HEK293 (cell line): ENCODE results near the gene CDAN1.
A peak's percentile ranks its signal among the peaks of the same experiment; 100 is the strongest.

Experiments used
- CTCF ChIA-PET: fragments of 350-600 bp; formaldehyde crosslinking; extraction: SDS; loops from one replicate; lab custom pipeline; 2021; ENCODE audit warnings: antibody characterized with exemption; lab: Yijun Ruan, JAX
- POLR2A ChIA-PET: fragments of 300-600 bp; formaldehyde crosslinking; extraction: SDS; loops from one replicate; lab custom pipeline; 2020; ENCODE audit warnings: antibody characterized with exemption, inconsistent platforms; lab: Yijun Ruan, JAX
- H3K27ac ChIP-seq: fragments of 200-500 bp; sonication (Bioruptor generic); 2 replicates; pipeline ENCODE4 v1.5.1; 2014; ENCODE audit warnings: low read depth, low read length, control low read depth, inconsistent platforms; ENCODE audit errors: extremely low read depth
- H3K36me3 ChIP-seq, 2 experiments: fragments of 200-500 bp in 1 of 2; sonication (Bioruptor generic) in 1 of 2; 1 replicate in 1 of 2; 2 replicates in 1 of 2; pipeline ENCODE4 v1.5.1; 2014 to 2017; ENCODE audit warnings: inconsistent platforms in 2 of 2, low read length in 2 of 2; ENCODE audit not compliant: control insufficient read depth in 2 of 2, insufficient read depth in 1 of 2
- H3K4me1 ChIP-seq: fragments of 200-500 bp; sonication (Bioruptor generic); 2 replicates; pipeline ENCODE4 v1.5.1; 2014; ENCODE audit warnings: mild to moderate bottlenecking, low read length, inconsistent platforms; ENCODE audit not compliant: control insufficient read depth, insufficient read depth
- H3K4me3 ChIP-seq: 2 replicates; pipeline ENCODE4 v1.5.1; 2011; ENCODE audit warnings: low read depth, mild to moderate bottlenecking, control low read depth, low read length, moderate library complexity
- H3K9me3 ChIP-seq: fragments of 200-500 bp; sonication (Bioruptor generic); 2 replicates; pipeline ENCODE4 v1.5.1; 2014; ENCODE audit warnings: low read depth, low read length, inconsistent platforms; ENCODE audit not compliant: control insufficient read depth, insufficient read depth
- ELK4 ChIP-seq: IDR thresholded peaks from 2 replicates; pipeline ENCODE4 v1.6.1; 2011; ENCODE audit warnings: mild to moderate bottlenecking, low read depth, low read length, borderline replicate concordance
- GLIS1 ChIP-seq: fragments of 450-650 bp; formaldehyde crosslinking; IDR thresholded peaks from 2 replicates; pipeline ENCODE4 v1.5.1; 2016; ENCODE audit warnings: missing biosample characterization, missing genetic modification characterization
- INSM2 ChIP-seq: fragments of 450-650 bp; formaldehyde crosslinking; IDR thresholded peaks from 2 replicates; pipeline ENCODE4 v1.5.1; 2016; ENCODE audit warnings: missing biosample characterization, missing genetic modification characterization
- MYNN ChIP-seq: fragments of 450-650 bp; formaldehyde crosslinking; IDR thresholded peaks from 2 replicates; pipeline ENCODE4 v1.5.1; 2016; ENCODE audit warnings: missing biosample characterization, missing genetic modification characterization, borderline replicate concordance
- YY1 ChIP-seq: fragments of 450-650 bp; formaldehyde crosslinking; IDR thresholded peaks from 2 replicates; pipeline ENCODE4 v1.5.1; 2018; ENCODE audit warnings: missing biosample characterization, missing genetic modification characterization
- ZBTB20 ChIP-seq: fragments of 450-650 bp; formaldehyde crosslinking; IDR thresholded peaks from 2 replicates; pipeline ENCODE4 v1.5.1; 2016; ENCODE audit warnings: missing biosample characterization, missing genetic modification characterization
- ZBTB6 ChIP-seq: fragments of 450-650 bp; formaldehyde crosslinking; IDR thresholded peaks from 2 replicates; pipeline ENCODE4 v1.5.1; 2017; ENCODE audit warnings: missing biosample characterization, missing genetic modification characterization
- ZFHX2 ChIP-seq: fragments of 450-650 bp; formaldehyde crosslinking; conservative IDR thresholded peaks from 2 replicates; pipeline ENCODE4 v1.5.1; 2016; ENCODE audit warnings: missing biosample characterization, missing genetic modification characterization
- ZNF146 ChIP-seq: fragments of 450-650 bp; formaldehyde crosslinking; IDR thresholded peaks from 2 replicates; pipeline ENCODE4 v1.5.1; 2016; ENCODE audit warnings: missing biosample characterization, missing genetic modification characterization
- ZNF335 ChIP-seq: fragments of 450-650 bp; formaldehyde crosslinking; conservative IDR thresholded peaks from 2 replicates; pipeline ENCODE4 v1.5.1; 2016; ENCODE audit warnings: missing biosample characterization, missing genetic modification characterization
- ZNF341 ChIP-seq: fragments of 450-650 bp; formaldehyde crosslinking; IDR thresholded peaks from 2 replicates; pipeline ENCODE4; 2016; ENCODE audit warnings: low read depth, missing biosample characterization, missing genetic modification characterization
- ZNF362 ChIP-seq: fragments of 450-650 bp; formaldehyde crosslinking; IDR thresholded peaks from 2 replicates; pipeline ENCODE4 v1.5.1; 2016; ENCODE audit warnings: missing biosample characterization, missing genetic modification characterization
- ZNF510 ChIP-seq: fragments of 450-650 bp; formaldehyde crosslinking; IDR thresholded peaks from 2 replicates; pipeline ENCODE4 v1.5.1; 2018; ENCODE audit warnings: mild to moderate bottlenecking, missing genetic modification characterization, missing biosample characterization; ENCODE audit not compliant: insufficient replicate concordance
- ZNF514 ChIP-seq: fragments of 450-650 bp; formaldehyde crosslinking; IDR thresholded peaks from 2 replicates; pipeline ENCODE4 v1.5.1; 2016; ENCODE audit warnings: missing biosample characterization, missing genetic modification characterization
- ZNF623 ChIP-seq: fragments of 450-650 bp; formaldehyde crosslinking; IDR thresholded peaks from 2 replicates; pipeline ENCODE4 v1.5.1; 2016; ENCODE audit warnings: missing biosample characterization, missing genetic modification characterization
- ZNF843 ChIP-seq: fragments of 450-650 bp; formaldehyde crosslinking; IDR thresholded peaks from 2 replicates; pipeline ENCODE4 v1.5.1; 2016; ENCODE audit warnings: missing biosample characterization, missing genetic modification characterization
- ZSCAN23 ChIP-seq: fragments of 450-650 bp; formaldehyde crosslinking; IDR thresholded peaks from 2 replicates; pipeline ENCODE4 v1.5.1; 2016; ENCODE audit warnings: missing biosample characterization, missing genetic modification characterization
- ZSCAN30 ChIP-seq: fragments of 450-650 bp; IDR thresholded peaks from 2 replicates; pipeline ENCODE4 v1.5.1; 2018; ENCODE audit warnings: missing biosample characterization, mild to moderate bottlenecking, missing genetic modification characterization, moderate library complexity
- TF ChIP-seq, protein P1 (sequence below): fragments of 450-650 bp; formaldehyde crosslinking; IDR thresholded peaks from 2 replicates; pipeline ENCODE4 v1.5.1; 2016; ENCODE audit warnings: missing biosample characterization, missing genetic modification characterization
- TF ChIP-seq, protein P2 (sequence below): fragments of 450-650 bp; formaldehyde crosslinking; IDR thresholded peaks from 2 replicates; pipeline ENCODE4 v1.5.1; 2016; ENCODE audit warnings: missing biosample characterization, missing genetic modification characterization
- TF ChIP-seq, protein P3 (sequence below): fragments of 450-650 bp; formaldehyde crosslinking; IDR thresholded peaks from 2 replicates; pipeline ENCODE4 v1.5.1; 2016; ENCODE audit warnings: missing biosample characterization, missing genetic modification characterization
- TF ChIP-seq, protein P4 (sequence below): sonication (generic); formaldehyde crosslinking; IDR thresholded peaks from 2 replicates; pipeline ENCODE4 v1.8.1; 2022; ENCODE audit warnings: mild to moderate bottlenecking, moderate library complexity, missing genetic modification reagents

Gene CDAN1

GRCh38 chr15:42760759-42761158 is 23.8 kb upstream of the CDAN1 start:
- CTCF ChIA-PET: no interaction called here
- H3K36me3 ChIP-seq: no peaks in the 10 kb centered on the region
- TF ChIP-seq ELK4 (no peak), MYNN (tag by site-specific recombination) (no peak)
- TF ChIP-seq, protein P1, sequence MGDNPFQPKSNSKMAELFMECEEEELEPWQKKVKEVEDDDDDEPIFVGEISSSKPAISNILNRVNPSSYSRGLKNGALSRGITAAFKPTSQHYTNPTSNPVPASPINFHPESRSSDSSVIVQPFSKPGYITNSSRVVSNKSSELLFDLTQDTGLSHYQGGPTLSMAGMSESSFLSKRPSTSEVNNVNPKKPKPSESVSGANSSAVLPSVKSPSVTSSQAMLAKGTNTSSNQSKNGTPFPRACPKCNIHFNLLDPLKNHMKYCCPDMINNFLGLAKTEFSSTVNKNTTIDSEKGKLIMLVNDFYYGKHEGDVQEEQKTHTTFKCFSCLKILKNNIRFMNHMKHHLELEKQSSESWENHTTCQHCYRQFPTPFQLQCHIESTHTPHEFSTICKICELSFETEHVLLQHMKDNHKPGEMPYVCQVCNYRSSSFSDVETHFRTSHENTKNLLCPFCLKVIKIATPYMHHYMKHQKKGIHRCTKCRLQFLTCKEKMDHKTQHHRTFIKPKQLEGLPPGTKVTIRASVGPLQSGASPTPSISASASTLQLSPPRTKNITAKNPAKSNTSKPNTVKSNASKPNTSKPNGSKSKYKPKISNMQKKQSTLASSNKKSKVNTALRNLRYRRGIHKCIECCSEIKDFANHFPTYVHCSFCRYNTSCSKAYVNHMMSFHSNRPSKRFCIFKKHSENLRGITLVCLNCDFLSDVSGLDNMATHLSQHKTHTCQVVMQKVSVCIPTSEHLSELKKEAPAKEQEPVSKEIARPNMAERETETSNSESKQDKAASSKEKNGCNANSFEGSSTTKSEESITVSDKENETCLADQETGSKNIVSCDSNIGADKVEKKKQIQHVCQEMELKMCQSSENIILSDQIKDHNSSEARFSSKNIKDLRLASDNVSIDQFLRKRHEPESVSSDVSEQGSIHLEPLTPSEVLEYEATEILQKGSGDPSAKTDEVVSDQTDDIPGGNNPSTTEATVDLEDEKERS (tag by site-specific recombination): peak; percentile 77; the same call in 1 of the 2 replicates
- TF ChIP-seq, all 188 proteins: peak for 1
- H3K9me3 ChIP-seq: no peaks in the 10 kb centered on the region
- POLR2A ChIA-PET: no interaction called here
- no peak overlapping the region for H3K4me3 ChIP-seq
- H3K4me1 ChIP-seq: no peaks in the 10 kb centered on the region
- no peak overlapping the region for H3K27ac ChIP-seq

- Histone ChIP-seq H3K4me1 (no peaks in the 10 kb centered on the region), H3K36me3 (no peaks in the 10 kb centered on the region), H3K27ac (no peak overlapping the region), H3K9me3 (no peaks in the 10 kb centered on the region), H3K4me3 (no peak overlapping the region)
- ChIA-PET POLR2A (no interaction called here), CTCF (no interaction called here)
- TF ChIP-seq, protein P2, sequence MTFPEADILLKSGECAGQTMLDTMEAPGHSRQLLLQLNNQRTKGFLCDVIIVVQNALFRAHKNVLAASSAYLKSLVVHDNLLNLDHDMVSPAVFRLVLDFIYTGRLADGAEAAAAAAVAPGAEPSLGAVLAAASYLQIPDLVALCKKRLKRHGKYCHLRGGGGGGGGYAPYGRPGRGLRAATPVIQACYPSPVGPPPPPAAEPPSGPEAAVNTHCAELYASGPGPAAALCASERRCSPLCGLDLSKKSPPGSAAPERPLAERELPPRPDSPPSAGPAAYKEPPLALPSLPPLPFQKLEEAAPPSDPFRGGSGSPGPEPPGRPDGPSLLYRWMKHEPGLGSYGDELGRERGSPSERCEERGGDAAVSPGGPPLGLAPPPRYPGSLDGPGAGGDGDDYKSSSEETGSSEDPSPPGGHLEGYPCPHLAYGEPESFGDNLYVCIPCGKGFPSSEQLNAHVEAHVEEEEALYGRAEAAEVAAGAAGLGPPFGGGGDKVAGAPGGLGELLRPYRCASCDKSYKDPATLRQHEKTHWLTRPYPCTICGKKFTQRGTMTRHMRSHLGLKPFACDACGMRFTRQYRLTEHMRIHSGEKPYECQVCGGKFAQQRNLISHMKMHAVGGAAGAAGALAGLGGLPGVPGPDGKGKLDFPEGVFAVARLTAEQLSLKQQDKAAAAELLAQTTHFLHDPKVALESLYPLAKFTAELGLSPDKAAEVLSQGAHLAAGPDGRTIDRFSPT: no peak
- TF ChIP-seq YY1 (tag by site-specific recombination) (no peak), ZSCAN30 (tag by site-specific recombination) (no peak), ZNF510 (tag by site-specific recombination) (no peak), GLIS1 (no peak), ZNF843 (tag by site-specific recombination) (no peak), ZBTB6 (no peak), ZNF514 (tag by site-specific recombination) (no peak), ZNF335 (tag by site-specific recombination) (no peak), ZBTB20 (tag by site-specific recombination) (no peak), ZSCAN23 (tag by site-specific recombination) (no peak), ZNF623 (tag by site-specific recombination) (no peak), ZNF341 (tag by site-specific recombination) (no peak), ZFHX2 (no peak), ZNF362 (tag by site-specific recombination) (no peak), ZNF146 (tag by site-specific recombination) (no peak), INSM2 (tag by site-specific recombination) (no peak)
- TF ChIP-seq, protein P3, sequence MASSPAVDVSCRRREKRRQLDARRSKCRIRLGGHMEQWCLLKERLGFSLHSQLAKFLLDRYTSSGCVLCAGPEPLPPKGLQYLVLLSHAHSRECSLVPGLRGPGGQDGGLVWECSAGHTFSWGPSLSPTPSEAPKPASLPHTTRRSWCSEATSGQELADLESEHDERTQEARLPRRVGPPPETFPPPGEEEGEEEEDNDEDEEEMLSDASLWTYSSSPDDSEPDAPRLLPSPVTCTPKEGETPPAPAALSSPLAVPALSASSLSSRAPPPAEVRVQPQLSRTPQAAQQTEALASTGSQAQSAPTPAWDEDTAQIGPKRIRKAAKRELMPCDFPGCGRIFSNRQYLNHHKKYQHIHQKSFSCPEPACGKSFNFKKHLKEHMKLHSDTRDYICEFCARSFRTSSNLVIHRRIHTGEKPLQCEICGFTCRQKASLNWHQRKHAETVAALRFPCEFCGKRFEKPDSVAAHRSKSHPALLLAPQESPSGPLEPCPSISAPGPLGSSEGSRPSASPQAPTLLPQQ: no peak
- TF ChIP-seq, protein P4, sequence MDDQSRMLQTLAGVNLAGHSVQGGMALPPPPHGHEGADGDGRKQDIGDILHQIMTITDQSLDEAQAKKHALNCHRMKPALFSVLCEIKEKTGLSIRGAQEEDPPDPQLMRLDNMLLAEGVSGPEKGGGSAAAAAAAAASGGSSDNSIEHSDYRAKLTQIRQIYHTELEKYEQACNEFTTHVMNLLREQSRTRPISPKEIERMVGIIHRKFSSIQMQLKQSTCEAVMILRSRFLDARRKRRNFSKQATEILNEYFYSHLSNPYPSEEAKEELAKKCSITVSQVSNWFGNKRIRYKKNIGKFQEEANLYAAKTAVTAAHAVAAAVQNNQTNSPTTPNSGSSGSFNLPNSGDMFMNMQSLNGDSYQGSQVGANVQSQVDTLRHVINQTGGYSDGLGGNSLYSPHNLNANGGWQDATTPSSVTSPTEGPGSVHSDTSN (CRISPR knock-in tag): no peak
Measured at GRCh38 chr15:42759093-42759492, 22.2 kb upstream of the CDAN1 start.
